Colonic mucosa (tissue), 4 donors: ENCODE measurements around the gene LYVE1. TPM values are rescaled to one million over a fixed set of nuclear protein-coding genes. Genes with fewer than 3 reads are reported as not detected.
A peak's percentile ranks its signal among the peaks of the same experiment; 100 is the strongest.

Source experiments
- DNase-seq: peaks from one replicate; pipeline ENCODE4 v3.0.0-alpha.2; 2020
- H3K27ac ChIP-seq: fragments of 200-600 bp; one replicate; pipeline ENCODE4 v1.8.0; 2021
- H3K27me3 ChIP-seq: fragments of 200-600 bp; one replicate; pipeline ENCODE4 v1.8.0; 2021
- H3K36me3 ChIP-seq: fragments of 200-600 bp; one replicate; pipeline ENCODE4 v1.8.0; 2021
- H3K4me1 ChIP-seq: fragments of 200-600 bp; one replicate; pipeline ENCODE4 v1.8.0; 2021; ENCODE audit warnings: mild to moderate bottlenecking
- H3K4me3 ChIP-seq: fragments of 200-600 bp; one replicate; pipeline ENCODE4 v1.8.0; 2021
- H3K9ac ChIP-seq, 2 donors: one replicate each; pipeline ENCODE4 v1.7.0; 2013; ENCODE audit warnings: control low read depth in 2 of 2, low read depth in 2 of 2, low read length in 2 of 2
- H3K9me3 ChIP-seq: fragments of 200-600 bp; one replicate; pipeline ENCODE4 v1.8.0; 2021
- CTCF ChIP-seq: fragments of 200-600 bp; IDR thresholded peaks from one replicate; pipeline ENCODE4 v1.8.0; 2022; ENCODE audit warnings: antibody characterized with exemption, mild to moderate bottlenecking
- intact Hi-C: fragments of 100-400 bp; cut with DNase I; formaldehyde crosslinking; loops from one replicate; pipeline ENCODE4 v1.14.1; 2022
- total RNA-seq, 2 donors: library from RNA; stranded (reverse); fragmentation: NEBNext Ultra II Directional in 1 of 2; extraction: Animal tissue kit (Norgen Biotek cat#: 25700) in 1 of 2; gene quantifications; one replicate each; pipeline ENCODE4 v1.2.1, GENCODE V29; 2021
- donor health status: healthy.
- donor health status: DM: no; HTN: no; CAD: no.
- donor health status: DM: no; HTN: no; CAD: no.

Gene LYVE1
- total RNA-seq, 2 donors from 2014 or later: 10.3 to 29.3 TPM

GRCh38 chr11:10526974-10527918 is 41.2 kb downstream of the LYVE1 start:
- Histone ChIP-seq H3K36me3 (peaks cover 2% of the 10 kb centered on the region), H3K9me3 (no peaks in the 10 kb centered on the region), H3K27me3 (no peaks in the 10 kb centered on the region), H3K9ac (no peak overlapping the region), H3K4me3 (no peak overlapping the region), H3K4me1 (no peaks in the 10 kb centered on the region), H3K27ac (peak overlapping the region; percentile 23)
- intact Hi-C loops: no loop called here
- DNase-seq: no peak
- TF ChIP-seq CTCF: no peak

- no peak for TF ChIP-seq CTCF
- no peak overlapping the region for H3K27ac ChIP-seq
- H3K36me3 ChIP-seq: peaks cover 4% of the 10 kb centered on the region
- no peaks in the 10 kb centered on the region for H3K27me3 ChIP-seq
- no peaks in the 10 kb centered on the region for H3K4me1 ChIP-seq
- no peak overlapping the region for H3K9ac ChIP-seq
- H3K4me3 ChIP-seq: no peak overlapping the region
- no peak for DNase-seq
- intact Hi-C loops: no loop called here
- no peaks in the 10 kb centered on the region for H3K9me3 ChIP-seq
Observed at GRCh38 chr11:10524471-10524870, 44.0 kb downstream of the LYVE1 start.

- H3K27me3 ChIP-seq: no peaks in the 10 kb centered on the region
- H3K4me1 ChIP-seq: no peaks in the 10 kb centered on the region
- peaks cover 4% of the 10 kb centered on the region for H3K36me3 ChIP-seq
- no peak for TF ChIP-seq CTCF
- no peak overlapping the region for H3K4me3 ChIP-seq
- intact Hi-C loops: no loop called here
- no peak overlapping the region for H3K27ac ChIP-seq
- H3K9ac ChIP-seq: no peak overlapping the region
- no peaks in the 10 kb centered on the region for H3K9me3 ChIP-seq
- no peak for DNase-seq
Observed at GRCh38 chr11:10522921-10523320, 45.5 kb downstream of the LYVE1 start.

GRCh38 chr11:10522276-10522675 is 46.2 kb downstream of the LYVE1 start:
- intact Hi-C loops: no loop called here
- no peak for TF ChIP-seq CTCF
- Histone ChIP-seq H3K4me1 (no peaks in the 10 kb centered on the region), H3K27me3 (no peaks in the 10 kb centered on the region), H3K4me3 (no peak overlapping the region), H3K27ac (no peak overlapping the region), H3K9ac (no peak overlapping the region), H3K9me3 (no peaks in the 10 kb centered on the region), H3K36me3 (peaks cover 4% of the 10 kb centered on the region)
- no peak for DNase-seq

GRCh38 chr11:10520562-10520961 is 47.9 kb downstream of the LYVE1 start:
- Histone ChIP-seq H3K27ac (no peak overlapping the region), H3K9ac (no peak overlapping the region)
- intact Hi-C loops: no loop called here

More at GRCh38 chr11:10520562-10520961, 47.9 kb downstream of the LYVE1 start:
- Histone ChIP-seq H3K9me3 (no peaks in the 10 kb centered on the region), H3K27me3 (no peaks in the 10 kb centered on the region), H3K4me3 (no peak overlapping the region), H3K4me1 (no peaks in the 10 kb centered on the region), H3K36me3 (peaks cover 4% of the 10 kb centered on the region)
- DNase-seq: no peak
- no peak for TF ChIP-seq CTCF
